ENCODE results near the gene AGXT.

Gene AGXT

GRCh38 chr2:240868286-240869108 is at the start of gene AGXT:
Gene AGXT, plus strand, starts transcription at chr2:240868824. Its CDS starts 42 bp downstream, at chr2:240868866.
- no peak for DNase-seq

DNA sequence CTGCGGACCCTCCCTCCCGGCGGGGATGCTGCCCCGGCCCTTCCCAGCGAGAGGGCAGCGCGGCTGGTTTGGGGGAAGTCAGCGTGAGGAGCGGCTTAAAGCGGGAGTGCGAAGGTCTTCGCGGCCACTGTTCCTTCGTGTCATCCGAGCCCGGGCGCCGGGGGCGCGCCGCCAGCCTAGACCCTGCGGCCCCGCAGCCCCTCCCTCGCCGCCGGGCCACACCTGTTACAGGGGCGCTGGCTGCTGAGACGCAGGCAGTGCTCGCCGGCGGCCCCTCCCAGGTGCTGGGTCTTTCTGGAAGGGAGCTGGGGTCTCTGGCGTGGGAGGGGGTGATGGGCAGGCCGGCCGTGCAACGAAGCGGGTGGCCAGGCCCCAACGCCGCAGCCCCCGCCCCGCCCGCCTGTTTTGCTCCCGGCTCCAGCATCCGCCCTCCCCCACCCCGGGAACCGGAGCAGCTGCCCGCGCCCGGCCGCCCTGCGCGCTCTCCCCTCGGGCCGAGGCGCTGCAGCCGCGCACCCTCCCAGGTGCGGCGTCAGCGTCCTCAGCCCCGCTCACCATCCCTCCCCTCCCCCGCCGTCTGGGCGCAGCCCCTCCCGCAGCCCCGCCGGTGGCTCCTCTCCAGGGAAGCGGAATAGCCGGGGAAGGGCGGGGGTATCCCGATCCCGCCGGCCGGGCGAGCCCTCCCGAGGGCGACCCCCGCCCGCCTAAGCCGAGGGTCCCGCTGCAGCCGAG is 49.3 kb upstream of the AGXT start:
- DNase-seq = no peak

DNA sequence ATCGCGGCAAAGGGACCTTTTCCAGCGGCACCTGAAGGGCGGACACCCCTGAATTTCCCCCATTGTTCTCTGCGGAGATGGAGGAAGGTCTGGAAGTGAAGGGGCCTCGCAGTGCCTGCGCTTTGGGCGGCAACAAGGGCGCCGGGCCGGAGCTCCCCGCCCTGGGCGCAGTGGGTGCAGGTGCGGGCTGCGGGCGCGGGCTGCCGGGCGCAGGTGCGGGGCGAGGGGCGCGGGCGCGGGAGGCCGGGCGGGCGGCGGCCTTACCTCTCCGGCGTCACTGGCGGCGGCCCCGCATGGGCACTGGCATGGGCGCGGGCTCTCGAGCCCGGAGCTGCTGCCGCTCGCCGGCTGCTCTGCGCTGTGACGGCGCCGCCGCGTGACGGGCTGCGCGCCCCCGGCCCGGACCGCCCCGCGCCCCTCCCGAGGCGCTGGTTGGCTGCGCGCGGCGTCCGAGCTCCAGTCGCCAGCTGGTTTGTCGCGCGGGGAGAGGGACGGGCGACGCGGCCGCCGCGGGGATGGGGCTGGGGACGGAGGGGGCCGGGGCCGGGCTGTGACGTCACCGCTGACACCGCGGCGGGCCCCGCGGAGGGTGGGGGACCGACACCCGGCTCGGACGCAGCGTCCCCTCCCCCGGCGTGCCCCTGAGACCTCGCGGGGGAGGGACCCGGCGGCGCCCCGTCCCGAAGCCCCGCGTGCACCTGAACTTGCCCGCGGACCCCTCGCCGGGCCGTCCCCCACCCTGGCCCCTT is 48.6 kb upstream of the AGXT start, which contains the start of gene KIF1A:
Gene KIF1A (minus strand): TSS at position 362 of the 749 bp plus-strand sequence. CDS start 22,467 bp downstream, outside the sequence.
- DNase-seq = no peak

- peak; percentile 16 to 28 for DNase-seq
Observed at GRCh38 chr2:240820607-240821428, 47.8 kb upstream of the AGXT start.

DNA sequence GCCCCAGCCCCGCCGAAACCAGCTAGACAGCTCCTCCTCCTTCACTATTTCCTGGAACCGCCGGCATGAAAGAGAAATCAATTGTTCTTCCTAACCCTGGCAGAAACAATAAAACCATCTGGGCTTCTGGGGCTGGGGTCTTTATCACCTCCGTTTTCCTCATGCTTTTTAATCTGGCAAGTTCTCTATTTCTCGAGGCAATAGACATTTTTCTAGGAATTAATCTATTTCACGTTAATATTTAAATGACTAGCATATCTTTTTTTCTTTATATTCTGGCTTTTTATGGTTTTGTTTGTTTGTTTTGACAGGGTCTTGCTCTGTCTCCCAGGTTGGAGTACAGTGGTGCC is 47.2 kb upstream of the AGXT start:
- DNase-seq = no peak

DNA sequence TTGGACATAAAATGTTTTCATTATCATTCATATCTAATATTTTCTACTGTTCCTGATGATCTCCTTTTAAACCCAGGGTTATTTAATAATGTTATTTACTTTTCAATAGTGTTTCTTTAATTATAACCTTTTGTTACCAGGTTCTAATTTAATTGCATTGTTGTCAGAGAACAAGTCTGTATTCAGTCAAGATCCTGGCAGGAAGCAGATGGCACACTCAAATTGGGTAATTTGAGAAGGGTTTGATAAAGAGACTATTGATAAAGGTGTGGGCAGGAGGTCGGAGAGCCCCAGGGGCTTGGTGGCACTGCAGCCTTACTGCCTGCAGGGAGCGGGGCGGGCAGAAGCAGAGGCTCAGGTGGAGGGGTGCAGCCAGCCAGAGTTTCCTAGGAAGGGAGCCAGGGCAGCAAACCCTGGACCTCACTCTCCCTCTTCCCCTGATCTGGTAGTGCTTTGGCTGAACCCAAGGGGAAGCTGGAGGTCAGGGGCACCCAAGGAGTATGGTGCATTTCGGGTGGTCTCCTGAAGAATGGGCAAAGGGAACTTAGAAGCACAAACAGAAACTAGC is 46.3 kb upstream of the AGXT start:
- DNase-seq = no peak

DNA sequence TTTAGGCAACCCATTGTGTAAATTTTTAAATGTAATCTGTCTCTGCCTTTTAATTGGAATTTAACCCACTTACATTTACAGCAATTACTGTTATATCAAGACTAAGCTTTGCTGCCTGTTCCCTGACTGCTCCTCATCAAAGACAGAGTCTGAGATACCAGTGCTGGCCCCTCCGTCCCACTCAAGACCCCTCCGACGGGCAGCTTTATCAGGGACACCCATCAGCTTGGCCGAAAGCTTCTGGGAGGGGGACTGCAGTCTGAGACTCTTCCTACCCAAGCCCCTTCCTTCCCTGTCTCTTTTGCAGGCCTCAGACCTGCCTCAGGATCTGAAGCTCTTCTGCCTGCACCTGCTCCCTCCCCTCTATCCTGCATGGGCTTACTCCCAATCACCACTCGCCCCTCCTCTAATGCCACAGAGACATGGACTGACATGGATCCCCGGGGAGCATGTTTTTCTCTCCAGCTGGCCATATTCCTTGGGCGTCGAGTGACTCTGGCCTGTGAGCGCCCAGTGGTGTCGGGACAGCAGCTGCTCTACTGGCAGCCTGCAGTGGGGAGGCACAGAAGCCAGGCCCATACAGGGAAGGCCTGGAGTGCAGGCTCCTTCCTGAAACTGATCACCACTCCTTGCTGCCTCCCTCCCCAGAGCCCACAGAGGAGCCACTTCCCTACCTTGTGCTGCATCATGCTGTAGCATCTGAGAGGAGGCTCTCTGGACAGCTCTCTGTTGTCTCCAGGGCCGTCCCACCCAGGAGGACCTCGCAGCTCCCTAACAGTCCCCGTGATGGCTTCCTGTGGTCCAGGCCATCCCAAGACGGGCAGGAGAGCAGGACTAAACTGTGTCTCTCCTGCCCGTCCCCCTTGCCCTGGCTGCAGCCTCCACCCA is 44.9 kb upstream of the AGXT start:
- DNase-seq = no peak

DNA sequence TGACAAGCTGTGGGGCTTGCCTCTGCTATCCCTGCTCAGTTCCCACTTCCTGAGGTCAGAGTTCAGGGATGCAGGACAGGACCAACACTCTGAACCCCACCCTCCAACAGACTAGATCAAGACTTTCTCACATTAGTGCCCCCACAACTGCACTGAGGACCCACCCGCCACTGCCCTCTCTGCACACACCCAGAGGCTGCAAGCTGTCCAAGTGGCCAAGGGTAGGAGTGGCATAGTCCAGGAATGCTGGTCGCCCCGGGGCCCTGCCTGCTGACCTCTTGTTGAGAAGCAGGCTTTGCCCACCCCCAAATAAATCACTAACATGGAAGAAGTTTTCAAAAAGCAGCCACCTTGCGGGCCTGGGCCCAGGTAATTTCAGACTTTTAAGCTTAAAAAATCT is 43.1 kb upstream of the AGXT start:
- DNase-seq = no peak

DNA sequence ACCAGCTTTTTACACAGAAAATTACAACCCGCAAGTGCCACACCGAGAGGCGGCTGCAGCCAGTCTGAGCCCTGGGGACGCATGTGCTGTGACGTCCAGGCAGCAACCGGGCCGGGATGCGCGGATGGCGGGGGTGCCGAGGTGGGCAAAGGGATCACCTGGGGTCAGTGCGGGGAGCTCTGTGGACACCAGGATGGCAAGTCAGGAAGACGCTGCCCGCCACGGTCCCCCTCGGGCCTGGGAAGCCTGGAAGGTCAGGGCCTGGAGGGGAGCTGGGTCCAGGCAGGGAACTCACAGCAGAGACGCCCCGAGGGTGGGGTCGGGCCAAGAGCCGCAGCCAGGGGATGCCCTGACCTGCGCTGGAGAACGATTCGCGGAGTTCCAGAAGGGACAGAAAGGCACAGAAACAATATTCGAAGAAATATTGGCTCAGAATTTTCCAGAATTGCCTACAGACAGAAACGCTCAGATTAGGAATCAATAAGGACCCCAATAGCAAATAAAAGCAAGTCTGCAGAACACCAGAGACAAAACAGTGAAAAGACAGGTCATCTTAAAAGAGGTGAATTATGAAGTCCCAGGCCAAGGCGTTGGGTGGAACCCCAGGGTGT is 36.9 kb upstream of the AGXT start:
- no peak for DNase-seq

GRCh38 chr2:240832205-240832727 is 36.4 kb upstream of the AGXT start:
- peak; percentile 96 to 97 for DNase-seq

DNA sequence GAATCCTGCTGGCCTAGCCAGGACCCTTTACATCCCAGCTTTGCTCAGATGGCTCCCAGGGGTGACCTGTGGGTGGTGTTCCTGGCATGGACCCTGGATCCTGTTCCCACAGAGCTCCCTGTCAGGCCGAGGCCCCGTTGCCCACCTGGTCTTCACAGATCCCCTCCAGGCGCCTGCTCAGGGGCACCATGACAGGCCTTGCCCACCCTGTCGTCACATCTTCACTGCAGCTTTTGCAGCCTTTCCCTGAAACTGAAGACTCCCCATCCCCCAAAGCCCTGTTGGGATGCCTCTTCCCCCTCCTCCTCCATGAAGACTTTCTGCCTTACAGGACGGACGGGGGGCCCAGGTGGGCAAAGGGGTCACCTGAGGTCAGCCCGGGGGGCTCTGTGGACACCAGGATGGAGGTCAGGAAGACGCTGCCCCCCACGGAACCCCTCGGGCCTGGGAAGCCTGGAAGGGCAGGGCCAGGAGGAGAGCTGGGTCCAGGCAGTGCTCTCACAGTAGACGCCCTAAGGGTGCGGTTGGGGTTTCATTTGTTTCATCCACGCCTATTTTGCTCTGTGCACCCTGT is 35.6 kb upstream of the AGXT start:
- no peak for DNase-seq

- no peak for DNase-seq
Observed at GRCh38 chr2:240833724-240834285, 34.8 kb upstream of the AGXT start.

- no peak for DNase-seq
Observed at GRCh38 chr2:240834377-240834975, 34.1 kb upstream of the AGXT start.

GRCh38 chr2:240835528-240835927 is 33.1 kb upstream of the AGXT start:
- DNase-seq = no peak

- no peak for DNase-seq
Observed at GRCh38 chr2:240836781-240837467, 31.7 kb upstream of the AGXT start.

DNA sequence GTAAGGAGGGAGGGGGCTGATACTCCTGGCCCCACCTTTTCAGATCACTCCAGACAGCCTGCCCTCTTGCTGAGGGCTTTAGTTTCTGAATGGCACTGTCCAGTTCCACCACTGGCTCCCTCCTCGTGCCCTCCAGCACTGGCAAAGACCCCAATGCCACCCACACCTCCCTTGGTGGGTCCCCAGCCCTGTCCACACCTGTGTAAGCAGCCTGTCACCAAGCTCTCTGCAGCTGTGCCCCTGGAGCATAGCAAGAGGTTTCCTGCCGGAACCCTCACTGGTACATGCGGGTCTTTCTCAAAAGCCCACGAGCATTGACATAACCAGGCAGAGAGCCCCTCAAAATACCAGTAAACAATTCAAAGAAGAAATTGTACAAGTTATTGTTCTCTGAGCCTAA is 31.0 kb upstream of the AGXT start:
- no peak for DNase-seq

GRCh38 chr2:240839152-240840143 is 29.2 kb upstream of the AGXT start:
- DNase-seq = no peak

Measured in activated CD4-positive, alpha-beta T cell treated with anti-CD3 and anti-CD28 coated beads for 4 hours (primary cell).